ENCODE results near the gene PRKACB.
"Not testable (repeated sequence)": the region's sequence is repeated elsewhere in the genome, so short reads cannot be mapped to it uniquely, and the experiment has no call there.

PRKACB gene

GRCh38 chr1:84269306-84269705 lies 125.2 kb downstream of the PRKACB start:
- no peak for DNase-seq (ENCODE audit: low read depth)

- DNase-seq (ENCODE audit: low read depth): no peak
Measured at GRCh38 chr1:84271441-84272151, 127.5 kb downstream of the PRKACB start.

- no peak for DNase-seq (ENCODE audit: low read depth)
Measured at GRCh38 chr1:84272401-84272800, 128.3 kb downstream of the PRKACB start.

- DNase-seq (ENCODE audit: low read depth): no peak
Measured at GRCh38 chr1:84277343-84278059, 133.4 kb downstream of the PRKACB start.

GRCh38 chr1:84278905-84279304 lies 134.8 kb downstream of the PRKACB start:
- no peak for DNase-seq (ENCODE audit: low read depth)

- no peak for DNase-seq (ENCODE audit: low read depth)
Measured at GRCh38 chr1:84280912-84281311, 136.8 kb downstream of the PRKACB start.

- DNase-seq (ENCODE audit: low read depth): no peak
Measured at GRCh38 chr1:84282780-84283333, 138.8 kb downstream of the PRKACB start.

GRCh38 chr1:84283381-84283780 lies 139.3 kb downstream of the PRKACB start:
- DNase-seq (ENCODE audit: low read depth): no peak

GRCh38 chr1:84286071-84286470 lies 142.0 kb downstream of the PRKACB start:
- DNase-seq (ENCODE audit: low read depth): no peak

- not testable (repeated sequence) for DNase-seq (ENCODE audit: low read depth)
Measured at GRCh38 chr1:84287389-84287788, 143.3 kb downstream of the PRKACB start.
